ENCODE data around the gene C19orf38. TPM values are rescaled to one million over a fixed set of nuclear protein-coding genes. Genes with fewer than 3 reads are reported as not detected.
A peak's percentile ranks its signal among the peaks of the same experiment; 100 is the strongest.

The C19orf38 gene
- total and polyA plus RNA-seq, 2 experiments from 2014 or later = 0.45 TPM; not detected in 1

DNA sequence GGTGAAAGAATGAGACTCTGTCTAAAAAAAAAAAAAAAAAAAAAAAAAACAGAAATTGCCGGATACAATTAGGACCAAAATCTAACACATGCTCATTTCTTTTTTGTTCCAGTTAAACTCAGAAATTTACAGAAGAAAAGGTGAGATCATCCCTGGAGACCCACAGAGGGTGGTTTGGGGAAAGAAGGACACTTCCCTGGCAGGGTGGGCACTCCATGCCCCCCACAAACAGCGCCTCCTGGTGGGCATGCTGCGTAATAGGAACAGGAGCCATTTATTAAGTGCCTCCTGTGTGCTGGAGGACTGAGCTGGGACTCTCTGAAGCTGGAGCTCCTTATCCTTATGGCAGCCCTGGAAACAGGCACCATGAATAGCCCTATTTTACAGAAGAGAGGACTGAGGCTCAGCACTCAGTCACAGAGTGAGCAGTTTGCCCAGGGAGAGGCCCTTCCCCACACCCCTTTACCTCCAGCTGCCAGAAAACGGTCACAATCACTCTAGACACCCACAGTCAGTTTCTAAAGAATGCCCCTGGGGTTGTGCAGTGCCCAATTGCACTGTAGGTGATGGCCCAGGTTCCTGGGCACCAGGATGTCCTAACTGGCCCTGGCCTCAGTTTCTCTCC lies 10.1 kb downstream of the C19orf38 start:
- Histone ChIP-seq H3K4me1 (ENCODE audit: insufficient read depth) (no peaks in the 10 kb centered on the region), H2AFZ (no peak overlapping the region), H3K27ac (ENCODE audit: low read depth) (no peak overlapping the region), H3K27me3 (ENCODE audit: insufficient read depth) (no peaks in the 10 kb centered on the region), H3K9me2 (ENCODE audit: insufficient read depth) (no peaks in the 10 kb centered on the region), H3K36me3 (ENCODE audit: insufficient read depth) (no peaks in the 10 kb centered on the region), H3F3A (replicated peaks; ENCODE audit: low read depth) (0 out of 2 replicates have a peak, but pooled peaks cover 3% of the 10 kb centered on the region), H3K79me2 (replicated peaks; ENCODE audit: insufficient read depth) (no peaks in the 10 kb centered on the region), H4K20me1 (replicated peaks; ENCODE audit: insufficient read depth) (no peaks in the 10 kb centered on the region), H3K4me3 (no peak overlapping the region), H3K4me2 (no peak overlapping the region)
- ATAC-seq (peak; percentile 76), DNase-seq (ENCODE audit: low spot score) (peak; percentile 79)
- no peak overlapping the region for H3K4me3 Mint-ChIP-seq
- TF ChIP-seq, protein P1, sequence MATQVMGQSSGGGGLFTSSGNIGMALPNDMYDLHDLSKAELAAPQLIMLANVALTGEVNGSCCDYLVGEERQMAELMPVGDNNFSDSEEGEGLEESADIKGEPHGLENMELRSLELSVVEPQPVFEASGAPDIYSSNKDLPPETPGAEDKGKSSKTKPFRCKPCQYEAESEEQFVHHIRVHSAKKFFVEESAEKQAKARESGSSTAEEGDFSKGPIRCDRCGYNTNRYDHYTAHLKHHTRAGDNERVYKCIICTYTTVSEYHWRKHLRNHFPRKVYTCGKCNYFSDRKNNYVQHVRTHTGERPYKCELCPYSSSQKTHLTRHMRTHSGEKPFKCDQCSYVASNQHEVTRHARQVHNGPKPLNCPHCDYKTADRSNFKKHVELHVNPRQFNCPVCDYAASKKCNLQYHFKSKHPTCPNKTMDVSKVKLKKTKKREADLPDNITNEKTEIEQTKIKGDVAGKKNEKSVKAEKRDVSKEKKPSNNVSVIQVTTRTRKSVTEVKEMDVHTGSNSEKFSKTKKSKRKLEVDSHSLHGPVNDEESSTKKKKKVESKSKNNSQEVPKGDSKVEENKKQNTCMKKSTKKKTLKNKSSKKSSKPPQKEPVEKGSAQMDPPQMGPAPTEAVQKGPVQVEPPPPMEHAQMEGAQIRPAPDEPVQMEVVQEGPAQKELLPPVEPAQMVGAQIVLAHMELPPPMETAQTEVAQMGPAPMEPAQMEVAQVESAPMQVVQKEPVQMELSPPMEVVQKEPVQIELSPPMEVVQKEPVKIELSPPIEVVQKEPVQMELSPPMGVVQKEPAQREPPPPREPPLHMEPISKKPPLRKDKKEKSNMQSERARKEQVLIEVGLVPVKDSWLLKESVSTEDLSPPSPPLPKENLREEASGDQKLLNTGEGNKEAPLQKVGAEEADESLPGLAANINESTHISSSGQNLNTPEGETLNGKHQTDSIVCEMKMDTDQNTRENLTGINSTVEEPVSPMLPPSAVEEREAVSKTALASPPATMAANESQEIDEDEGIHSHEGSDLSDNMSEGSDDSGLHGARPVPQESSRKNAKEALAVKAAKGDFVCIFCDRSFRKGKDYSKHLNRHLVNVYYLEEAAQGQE (IDR thresholded peaks at IDR 0.05; ENCODE audit: unreplicated experiment) = no peak
- TF ChIP-seq JUNB (IDR thresholded peaks at IDR 0.05; ENCODE audit: unreplicated experiment) (no peak), NANOG (IDR thresholded peaks at IDR 0.05; ENCODE audit: borderline replicate concordance) (no peak), ZNF331 (CRISPR knock-in tag; IDR thresholded peaks at IDR 0.05; ENCODE audit: low read depth) (no peak), EZH2phosphoT487 (IDR thresholded peaks at IDR 0.05; ENCODE audit: unreplicated experiment) (no peak)
- TF ChIP-seq, protein P2, sequence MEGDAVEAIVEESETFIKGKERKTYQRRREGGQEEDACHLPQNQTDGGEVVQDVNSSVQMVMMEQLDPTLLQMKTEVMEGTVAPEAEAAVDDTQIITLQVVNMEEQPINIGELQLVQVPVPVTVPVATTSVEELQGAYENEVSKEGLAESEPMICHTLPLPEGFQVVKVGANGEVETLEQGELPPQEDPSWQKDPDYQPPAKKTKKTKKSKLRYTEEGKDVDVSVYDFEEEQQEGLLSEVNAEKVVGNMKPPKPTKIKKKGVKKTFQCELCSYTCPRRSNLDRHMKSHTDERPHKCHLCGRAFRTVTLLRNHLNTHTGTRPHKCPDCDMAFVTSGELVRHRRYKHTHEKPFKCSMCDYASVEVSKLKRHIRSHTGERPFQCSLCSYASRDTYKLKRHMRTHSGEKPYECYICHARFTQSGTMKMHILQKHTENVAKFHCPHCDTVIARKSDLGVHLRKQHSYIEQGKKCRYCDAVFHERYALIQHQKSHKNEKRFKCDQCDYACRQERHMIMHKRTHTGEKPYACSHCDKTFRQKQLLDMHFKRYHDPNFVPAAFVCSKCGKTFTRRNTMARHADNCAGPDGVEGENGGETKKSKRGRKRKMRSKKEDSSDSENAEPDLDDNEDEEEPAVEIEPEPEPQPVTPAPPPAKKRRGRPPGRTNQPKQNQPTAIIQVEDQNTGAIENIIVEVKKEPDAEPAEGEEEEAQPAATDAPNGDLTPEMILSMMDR (conservative IDR thresholded peaks at IDR 0.05; ENCODE audit: low read depth in 2 of 2) = peak; percentile 97 to 99
- TF ChIP-seq, protein P3, sequence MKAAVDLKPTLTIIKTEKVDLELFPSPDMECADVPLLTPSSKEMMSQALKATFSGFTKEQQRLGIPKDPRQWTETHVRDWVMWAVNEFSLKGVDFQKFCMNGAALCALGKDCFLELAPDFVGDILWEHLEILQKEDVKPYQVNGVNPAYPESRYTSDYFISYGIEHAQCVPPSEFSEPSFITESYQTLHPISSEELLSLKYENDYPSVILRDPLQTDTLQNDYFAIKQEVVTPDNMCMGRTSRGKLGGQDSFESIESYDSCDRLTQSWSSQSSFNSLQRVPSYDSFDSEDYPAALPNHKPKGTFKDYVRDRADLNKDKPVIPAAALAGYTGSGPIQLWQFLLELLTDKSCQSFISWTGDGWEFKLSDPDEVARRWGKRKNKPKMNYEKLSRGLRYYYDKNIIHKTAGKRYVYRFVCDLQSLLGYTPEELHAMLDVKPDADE (IDR thresholded peaks at IDR 0.05) = no peak
- peaks cover 14% of the 10 kb centered on the region for H3K27me3 Mint-ChIP-seq (ENCODE audit: insufficient read depth, low read depth, poor library complexity)
- H3K4me1 Mint-ChIP-seq = peaks cover 3% of the 10 kb centered on the region; the same call in 1 of the 3 replicates
- H3K9me3 Mint-ChIP-seq = no peaks in the 10 kb centered on the region; the same call in 2 of the 3 replicates
- H3K36me3 Mint-ChIP-seq (ENCODE audit: low read depth) = no peaks in the 10 kb centered on the region
- no peak overlapping the region; the same call in 1 of the 2 replicates for H3K27ac Mint-ChIP-seq
